Epidermal melanocyte (primary cell): ENCODE data around the gene CCDC86.
"Not testable (repeated sequence)": the region's sequence is repeated elsewhere in the genome, so short reads cannot be mapped to it uniquely, and the experiment has no call there.

Experiments
- DNase-seq: peaks from one replicate; pipeline ENCODE4 v3.0.0; 2011; ENCODE audit warnings: low spot score; ENCODE audit not compliant: insufficient read length

Gene CCDC86, protein sequence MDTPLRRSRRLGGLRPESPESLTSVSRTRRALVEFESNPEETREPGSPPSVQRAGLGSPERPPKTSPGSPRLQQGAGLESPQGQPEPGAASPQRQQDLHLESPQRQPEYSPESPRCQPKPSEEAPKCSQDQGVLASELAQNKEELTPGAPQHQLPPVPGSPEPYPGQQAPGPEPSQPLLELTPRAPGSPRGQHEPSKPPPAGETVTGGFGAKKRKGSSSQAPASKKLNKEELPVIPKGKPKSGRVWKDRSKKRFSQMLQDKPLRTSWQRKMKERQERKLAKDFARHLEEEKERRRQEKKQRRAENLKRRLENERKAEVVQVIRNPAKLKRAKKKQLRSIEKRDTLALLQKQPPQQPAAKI

GRCh38 chr11:60841797-60842667 lies at the start of gene CCDC86:
TSS of gene CCDC86 (plus strand) at chr11:60842113. CDS start at chr11:60842125, 12 bp downstream.
- DNase-seq: peak; percentile 99

DNA sequence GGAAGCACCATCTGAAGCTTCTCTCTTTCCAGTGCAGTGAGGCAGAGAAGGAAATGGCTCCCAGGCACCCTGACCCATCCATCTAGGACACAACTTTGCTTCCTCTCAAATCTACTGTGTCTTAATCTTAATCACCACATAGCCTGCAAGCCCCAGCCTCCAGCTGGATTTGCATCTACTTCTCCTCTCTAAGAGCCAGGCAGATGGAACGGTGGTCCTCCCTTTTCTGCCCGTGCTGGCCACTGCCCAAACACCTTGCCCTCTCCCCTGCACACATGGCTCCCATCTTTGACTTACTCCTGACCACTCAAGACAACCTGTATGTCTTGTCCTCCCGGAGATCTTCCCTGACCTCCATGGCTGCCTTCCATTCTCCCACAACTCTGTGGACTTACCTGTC lies 49.4 kb upstream of the CCDC86 start:
- no peak for DNase-seq

- no peak for DNase-seq
Observed at GRCh38 chr11:60795291-60795690, 46.6 kb upstream of the CCDC86 start.

DNA sequence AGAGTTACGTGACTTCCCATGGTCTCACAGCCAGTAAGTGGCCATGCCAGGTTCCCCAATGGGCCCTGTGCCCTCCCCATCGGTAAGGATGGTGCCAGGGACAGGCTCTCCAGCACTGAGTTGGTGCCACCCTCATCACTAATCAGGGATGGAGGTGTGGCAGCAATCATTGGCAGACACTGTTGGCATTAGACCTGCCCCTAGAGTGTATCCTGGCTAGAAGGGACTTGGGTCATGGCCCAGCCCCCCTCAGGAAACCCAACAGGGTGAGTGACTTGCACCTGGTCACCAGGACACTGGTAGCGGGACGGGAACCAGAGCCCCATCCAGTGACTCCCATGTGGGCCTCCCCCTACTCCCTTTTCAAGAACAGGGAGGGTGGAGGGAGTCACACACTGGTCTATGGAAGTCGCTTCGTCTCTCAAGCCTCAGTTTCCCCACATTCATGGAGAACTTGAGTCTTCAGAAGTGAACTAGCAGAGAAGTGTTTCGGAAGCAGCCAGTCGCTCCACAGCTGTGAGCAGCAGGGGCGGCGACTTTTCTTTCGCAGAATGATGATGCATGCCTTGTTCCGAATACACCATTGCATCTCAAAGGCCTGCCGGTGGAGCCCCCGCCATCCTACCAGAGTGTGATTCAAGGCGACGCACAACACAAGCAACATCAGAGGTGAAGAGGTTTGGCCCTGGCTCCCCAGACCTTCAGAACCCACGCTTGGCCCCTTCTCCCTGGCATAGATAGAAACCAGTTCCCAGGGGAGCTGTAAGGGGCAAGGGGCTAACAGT lies 43.9 kb upstream of the CCDC86 start:
- DNase-seq: no peak

GRCh38 chr11:60798631-60799030 lies 43.3 kb upstream of the CCDC86 start:
- DNase-seq: no peak

DNA sequence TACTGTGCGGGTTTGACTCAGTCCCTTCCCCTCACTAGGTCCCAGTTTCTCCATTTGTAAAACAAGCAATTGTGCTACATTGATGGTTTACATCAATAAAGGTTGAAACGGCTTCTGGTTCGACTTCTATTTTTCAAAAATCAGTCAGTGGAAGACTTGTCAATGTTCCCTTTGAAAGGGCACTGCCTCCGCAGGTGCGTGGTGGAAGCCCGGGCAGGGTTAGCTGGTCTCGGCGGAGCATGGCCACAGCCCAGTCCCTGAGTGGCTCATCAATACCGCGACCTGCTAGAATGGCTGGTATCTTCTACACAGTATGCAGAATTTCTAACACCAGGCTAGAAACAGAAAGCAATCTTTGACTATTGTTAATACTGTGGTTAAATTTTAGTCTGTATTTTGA lies 40.7 kb upstream of the CCDC86 start:
- no peak for DNase-seq

- DNase-seq: no peak
Observed at GRCh38 chr11:60803273-60803936, 38.5 kb upstream of the CCDC86 start.

DNA sequence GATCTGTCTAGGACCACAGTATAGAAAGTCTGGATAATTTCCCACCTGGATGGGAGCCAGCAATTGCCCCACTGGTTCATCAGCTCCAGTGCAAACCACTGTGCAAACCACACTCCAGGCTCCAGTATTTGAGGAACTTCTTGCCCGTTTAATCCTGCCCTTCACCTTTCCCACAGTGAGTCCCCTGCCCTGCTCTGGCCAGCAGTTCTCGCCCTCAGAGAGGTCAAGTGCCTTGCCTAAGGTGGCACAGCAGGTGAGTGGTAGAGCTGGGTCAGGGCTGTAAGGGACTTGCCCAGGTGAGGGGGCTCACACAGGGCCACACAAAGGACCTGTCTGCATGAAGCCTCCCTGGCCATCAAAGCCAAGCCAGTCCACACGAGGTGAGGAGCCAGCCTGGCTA lies 32.7 kb upstream of the CCDC86 start:
- no peak for DNase-seq

- DNase-seq: no peak
Observed at GRCh38 chr11:60809691-60810090, 32.2 kb upstream of the CCDC86 start.

GRCh38 chr11:60810151-60810550 lies 31.8 kb upstream of the CCDC86 start:
- DNase-seq: no peak

- DNase-seq: no peak
Observed at GRCh38 chr11:60810569-60810968, 31.3 kb upstream of the CCDC86 start.

GRCh38 chr11:60813324-60813723 lies 28.6 kb upstream of the CCDC86 start:
- no peak for DNase-seq

GRCh38 chr11:60814112-60814511 lies 27.8 kb upstream of the CCDC86 start:
- DNase-seq: no peak

DNA sequence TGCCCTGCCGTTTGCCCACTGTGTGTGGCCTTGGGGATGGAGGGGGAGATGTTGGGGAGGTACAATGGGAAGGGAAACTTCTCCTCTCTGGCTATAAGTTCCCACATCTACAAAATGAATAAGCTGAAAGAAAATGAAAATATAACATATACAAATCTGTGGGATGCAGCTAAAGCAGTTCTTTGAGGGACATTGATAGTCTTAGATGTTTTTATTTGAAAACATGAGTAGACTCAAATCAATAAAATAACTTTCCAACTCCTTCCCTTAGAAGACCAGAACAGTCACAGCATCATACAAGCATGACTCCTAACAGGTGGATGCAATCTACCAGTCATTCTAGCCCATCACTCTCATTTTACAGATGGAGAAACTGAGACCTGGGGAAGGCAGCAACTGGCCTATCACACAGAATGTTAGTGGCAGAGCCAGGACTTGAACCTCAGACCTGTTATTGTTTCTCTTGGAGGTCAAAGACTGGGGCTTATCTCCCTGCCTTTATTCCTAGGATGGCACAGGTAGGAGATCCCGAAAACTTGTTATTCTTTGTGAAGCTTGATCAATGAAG lies 25.2 kb upstream of the CCDC86 start:
- DNase-seq: no peak

DNA sequence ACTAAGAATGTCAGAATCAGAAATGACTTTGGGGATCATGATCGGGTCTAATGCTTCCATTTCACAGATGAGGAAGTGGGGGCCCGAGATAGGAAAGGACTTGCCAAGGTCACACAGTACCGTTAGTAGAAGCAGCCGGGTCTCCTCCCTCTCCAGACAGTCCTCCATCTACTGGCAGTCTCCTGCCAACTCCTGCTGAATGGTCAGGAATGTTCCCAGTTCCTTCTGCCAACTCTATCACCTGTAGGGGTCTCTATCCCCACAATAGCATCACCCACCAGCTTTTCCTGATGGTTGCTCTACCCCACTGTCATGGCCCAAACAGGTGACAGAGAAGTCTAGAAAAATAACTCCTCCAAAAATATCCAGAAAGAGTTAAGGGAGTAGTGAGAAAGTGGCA lies 23.9 kb upstream of the CCDC86 start:
- DNase-seq: no peak

GRCh38 chr11:60821827-60822599 lies 19.9 kb upstream of the CCDC86 start:
- no peak for DNase-seq

DNA sequence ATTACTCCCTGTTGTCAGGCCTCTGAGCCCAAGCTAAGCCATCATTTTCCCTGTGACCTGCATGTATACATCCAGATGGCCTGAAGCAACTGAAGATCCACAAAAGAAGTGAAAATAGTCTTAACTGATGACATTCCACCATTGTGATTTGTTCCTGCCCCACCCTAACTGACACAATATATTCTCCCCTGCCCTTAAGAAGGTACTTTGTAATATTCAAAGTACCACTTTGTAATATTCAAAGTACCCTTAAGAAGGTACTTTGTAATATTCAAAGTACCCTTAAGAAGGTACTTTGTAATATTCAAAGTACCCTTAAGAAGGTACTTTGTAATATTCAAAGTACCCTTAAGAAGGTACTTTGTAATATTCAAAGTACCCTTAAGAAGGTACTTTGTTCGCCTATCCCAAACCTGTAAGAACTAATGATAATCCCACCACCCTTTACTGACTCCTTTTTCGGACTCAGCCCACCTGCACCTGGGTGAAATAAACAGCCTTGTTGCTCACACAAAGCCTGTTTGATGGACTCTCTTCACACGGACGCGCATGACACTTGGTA lies 18.1 kb upstream of the CCDC86 start:
- not testable (repeated sequence) for DNase-seq

- no peak for DNase-seq
Observed at GRCh38 chr11:60825118-60825517, 16.8 kb upstream of the CCDC86 start.

GRCh38 chr11:60825790-60826189 lies 16.1 kb upstream of the CCDC86 start:
- DNase-seq: no peak
